Nephron progenitor cell (in vitro differentiated cells): ENCODE measurements around the gene MXD3.

Source experiments
- DNase-seq: peaks from one replicate; pipeline ENCODE4 v3.0.0; 2021
- H3K27ac Mint-ChIP-seq: 2 replicates; pipeline ENCODE4 v1.8.0; 2021; ENCODE audit warnings: mild to moderate bottlenecking, moderate library complexity, mixed read lengths
- H3K27me3 Mint-ChIP-seq: 2 replicates; pipeline ENCODE4 v1.8.0; 2021; ENCODE audit warnings: mild to moderate bottlenecking, low read depth, mixed read lengths; ENCODE audit not compliant: poor library complexity
- H3K36me3 Mint-ChIP-seq: 2 replicates; pipeline ENCODE4 v1.8.0; 2021; ENCODE audit warnings: low read depth, mixed read lengths
- H3K4me1 Mint-ChIP-seq: 2 replicates; pipeline ENCODE4 v1.8.0; 2021; ENCODE audit warnings: mixed read lengths
- H3K4me3 Mint-ChIP-seq: 2 replicates; pipeline ENCODE4 v1.8.0; 2021; ENCODE audit warnings: mild to moderate bottlenecking, moderate library complexity, mixed read lengths
- H3K9me3 Mint-ChIP-seq: 2 replicates; pipeline ENCODE4 v1.8.0; 2021; ENCODE audit warnings: mild to moderate bottlenecking, moderate library complexity, mixed read lengths
- CTCF ChIP-seq: fragments of 200-600 bp; sonication (generic); IDR thresholded peaks from 2 replicates; pipeline ENCODE4 v1.5.0; 2021; ENCODE audit warnings: antibody characterized with exemption

Gene MXD3

GRCh38 chr5:177320879-177321278 lies 9.2 kb upstream of the MXD3 start:
- H3K4me3 Mint-ChIP-seq = no peak overlapping the region
- peaks cover 44% of the 10 kb centered on the region for H3K36me3 Mint-ChIP-seq
- peaks cover 5% of the 10 kb centered on the region for H3K27me3 Mint-ChIP-seq
- H3K27ac Mint-ChIP-seq = no peak overlapping the region
- no peak for DNase-seq
- no peak for TF ChIP-seq CTCF
- H3K4me1 Mint-ChIP-seq = peaks cover 5% of the 10 kb centered on the region
- peaks cover 15% of the 10 kb centered on the region for H3K9me3 Mint-ChIP-seq

- no peak overlapping the region for H3K27ac Mint-ChIP-seq
- no peak for TF ChIP-seq CTCF
- H3K4me1 Mint-ChIP-seq = peaks cover 8% of the 10 kb centered on the region
- peaks cover 15% of the 10 kb centered on the region for H3K9me3 Mint-ChIP-seq
- H3K4me3 Mint-ChIP-seq = no peak overlapping the region
- H3K36me3 Mint-ChIP-seq = peaks cover 44% of the 10 kb centered on the region
- no peak for DNase-seq
- H3K27me3 Mint-ChIP-seq = peaks cover 5% of the 10 kb centered on the region
Measured at GRCh38 chr5:177319913-177320588, 8.4 kb upstream of the MXD3 start.

GRCh38 chr5:177317959-177318377 lies 6.3 kb upstream of the MXD3 start:
- Mint-ChIP-seq H3K9me3 (peaks cover 15% of the 10 kb centered on the region), H3K4me1 (peaks cover 19% of the 10 kb centered on the region), H3K27ac (no peak overlapping the region), H3K27me3 (peaks cover 5% of the 10 kb centered on the region), H3K36me3 (peaks cover 29% of the 10 kb centered on the region), H3K4me3 (no peak overlapping the region)
- peak; percentile 73 for DNase-seq
- TF ChIP-seq CTCF = peak; percentile 82

- peaks cover 25% of the 10 kb centered on the region for H3K4me1 Mint-ChIP-seq
- H3K4me3 Mint-ChIP-seq = no peak overlapping the region
- peaks cover 5% of the 10 kb centered on the region for H3K27me3 Mint-ChIP-seq
- no peak overlapping the region for H3K27ac Mint-ChIP-seq
- TF ChIP-seq CTCF = no peak
- DNase-seq = no peak
- peaks cover 17% of the 10 kb centered on the region for H3K36me3 Mint-ChIP-seq
- H3K9me3 Mint-ChIP-seq = peaks cover 11% of the 10 kb centered on the region
Measured at GRCh38 chr5:177316005-177316404, 4.3 kb upstream of the MXD3 start.

- Mint-ChIP-seq H3K27me3 (peaks cover 5% of the 10 kb centered on the region), H3K36me3 (peaks cover 14% of the 10 kb centered on the region), H3K4me1 (peaks cover 31% of the 10 kb centered on the region), H3K27ac (no peak overlapping the region), H3K4me3 (no peak overlapping the region), H3K9me3 (peaks cover 11% of the 10 kb centered on the region)
- TF ChIP-seq CTCF = no peak
- no peak for DNase-seq
Measured at GRCh38 chr5:177315411-177315810, 3.7 kb upstream of the MXD3 start.
